Hepatic stellate cell (primary cell): ENCODE measurements around the gene ADGRG7.

Source experiments
- DNase-seq: peaks from one replicate; pipeline ENCODE4 v3.0.0; 2011; ENCODE audit warnings: low spot score

Gene ADGRG7

GRCh38 chr3:100600181-100601042, 9.0 kb upstream of the ADGRG7 start:
- DNase-seq = no peak

GRCh38 chr3:100602506-100603444, 6.6 kb upstream of the ADGRG7 start:
- DNase-seq = peak; percentile 7

GRCh38 chr3:100603469-100603868, 5.9 kb upstream of the ADGRG7 start:
- DNase-seq = peak; percentile 21

- DNase-seq = no peak
Measured at GRCh38 chr3:100605358-100605757, 4.0 kb upstream of the ADGRG7 start.

GRCh38 chr3:100606894-100607512, 2.4 kb upstream of the ADGRG7 start:
- DNase-seq = no peak

GRCh38 chr3:100609963-100610362, 562 bp downstream of the ADGRG7 start:
- DNase-seq = no peak

GRCh38 chr3:100611221-100611620, 1.8 kb downstream of the ADGRG7 start:
- no peak for DNase-seq

GRCh38 chr3:100613721-100614390, 4.5 kb downstream of the ADGRG7 start:
- no peak for DNase-seq

- no peak for DNase-seq
Measured at GRCh38 chr3:100614941-100615340, 5.5 kb downstream of the ADGRG7 start.

- no peak for DNase-seq
Measured at GRCh38 chr3:100615684-100616083, 6.3 kb downstream of the ADGRG7 start.

- DNase-seq = no peak
Measured at GRCh38 chr3:100621251-100621650, 11.8 kb downstream of the ADGRG7 start.

GRCh38 chr3:100627491-100627890, 18.1 kb downstream of the ADGRG7 start:
- DNase-seq = no peak

GRCh38 chr3:100629421-100630127, 20.2 kb downstream of the ADGRG7 start:
- no peak for DNase-seq

GRCh38 chr3:100630664-100631063, 21.3 kb downstream of the ADGRG7 start:
- DNase-seq = no peak

- DNase-seq = no peak
Measured at GRCh38 chr3:100631236-100631635, 21.8 kb downstream of the ADGRG7 start.

- DNase-seq = no peak
Measured at GRCh38 chr3:100634493-100635272, 25.3 kb downstream of the ADGRG7 start.

GRCh38 chr3:100635273-100635701, 25.9 kb downstream of the ADGRG7 start:
- no peak for DNase-seq

GRCh38 chr3:100637197-100637631, 27.8 kb downstream of the ADGRG7 start:
- no peak for DNase-seq

- no peak for DNase-seq
Measured at GRCh38 chr3:100640633-100641032, 31.2 kb downstream of the ADGRG7 start.

- DNase-seq = no peak
Measured at GRCh38 chr3:100641471-100642032, 32.2 kb downstream of the ADGRG7 start.
